Loucy (cell line): ENCODE data around the gene DUSP14.

Experiments
- H2AFZ ChIP-seq: fragments of 200-600 bp; sonication (generic); 2 replicates; pipeline ENCODE4 v1.6.0; 2016; ENCODE audit warnings: antibody characterized with exemption, mild to moderate bottlenecking, low read length, moderate library complexity
- H3F3A ChIP-seq: fragments of 200-600 bp; 2 replicates; pipeline ENCODE4 v1.6.0; 2016; ENCODE audit warnings: antibody characterized with exemption, low read depth, mild to moderate bottlenecking
- H3K27me3 ChIP-seq: fragments of 200-600 bp; sonication (generic); 2 replicates; pipeline ENCODE4 v1.6.1; 2014; ENCODE audit warnings: low read length, mild to moderate bottlenecking; ENCODE audit not compliant: insufficient read depth, poor library complexity, severe bottlenecking
- H3K36me3 ChIP-seq: fragments of 200-600 bp; sonication (generic); 2 replicates; pipeline ENCODE4 v1.6.1; 2016; ENCODE audit warnings: low read length; ENCODE audit not compliant: insufficient read depth
- H3K4me1 ChIP-seq: fragments of 200-600 bp; sonication (generic); 2 replicates; pipeline ENCODE4 v1.5.1; 2014; ENCODE audit warnings: low read length, mild to moderate bottlenecking; ENCODE audit not compliant: insufficient read depth, poor library complexity, severe bottlenecking
- H3K4me2 ChIP-seq: fragments of 200-600 bp; sonication (generic); 2 replicates; pipeline ENCODE4 v1.6.0; 2014; ENCODE audit warnings: antibody characterized with exemption, low read length, low read depth, mild to moderate bottlenecking; ENCODE audit not compliant: poor library complexity, severe bottlenecking
- H3K4me3 ChIP-seq: fragments of 200-600 bp; sonication (generic); 2 replicates; pipeline ENCODE4 v1.5.1; 2014; ENCODE audit warnings: low read length, mild to moderate bottlenecking, mixed read lengths; ENCODE audit not compliant: poor library complexity, severe bottlenecking
- H3K79me2 ChIP-seq: fragments of 200-600 bp; sonication (generic); 2 replicates; pipeline ENCODE4 v1.6.1; 2014; ENCODE audit warnings: low read length; ENCODE audit not compliant: insufficient read depth
- H3K9ac ChIP-seq: fragments of 200-600 bp; sonication (generic); 2 replicates; pipeline ENCODE4 v1.6.0; 2014; ENCODE audit warnings: mild to moderate bottlenecking, low read depth, low read length, moderate library complexity; ENCODE audit not compliant: poor library complexity, severe bottlenecking
- H3K9me2 ChIP-seq: fragments of 200-600 bp; sonication (generic); replicated peaks from 2 replicates; pipeline ENCODE4 v1.6.1; 2016; ENCODE audit warnings: low read depth, low read length, mixed read lengths
- H3K9me3 ChIP-seq: fragments of 200-600 bp; sonication (generic); 2 replicates; pipeline ENCODE4 v1.6.1; 2014; ENCODE audit warnings: mild to moderate bottlenecking, antibody characterized with exemption, low read length, low read depth; ENCODE audit not compliant: insufficient read depth
- H4K20me1 ChIP-seq: fragments of 200-600 bp; sonication (generic); 2 replicates; pipeline ENCODE4 v1.6.0; 2014; ENCODE audit warnings: antibody characterized with exemption, low read length, mild to moderate bottlenecking; ENCODE audit not compliant: insufficient read depth, poor library complexity, severe bottlenecking
- CTCF ChIP-seq: fragments of 200-600 bp; sonication (generic); conservative IDR thresholded peaks from 2 replicates; pipeline ENCODE4 v1.5.1; 2014; ENCODE audit warnings: mild to moderate bottlenecking, antibody characterized with exemption, low read length
- EZH2phosphoT487 ChIP-seq: fragments of 200-600 bp; IDR thresholded peaks from 2 replicates; pipeline ENCODE4 v1.6.1; 2018; ENCODE audit warnings: antibody characterized with exemption, mild to moderate bottlenecking, moderate library complexity, borderline replicate concordance

The DUSP14 gene

GRCh38 chr17:37518826-37519225 is 29.1 kb downstream of the DUSP14 start:
- Histone ChIP-seq H3K9ac (peak overlapping the region; percentile 39), H3F3A (peaks cover 11% of the 10 kb centered on the region), H3K36me3 (peaks cover 62% of the 10 kb centered on the region), H2AFZ (no peak overlapping the region), H3K9me3 (no peaks in the 10 kb centered on the region), H3K27me3 (no peaks in the 10 kb centered on the region), H3K9me2 (no peaks in the 10 kb centered on the region), H3K79me2 (no peaks in the 10 kb centered on the region), H3K4me2 (peak overlapping the region; percentile 67), H3K4me3 (peak overlapping the region; percentile 38), H3K4me1 (peaks cover 28% of the 10 kb centered on the region), H4K20me1 (peaks cover 4% of the 10 kb centered on the region)
- TF ChIP-seq CTCF (peak; percentile 30; the same call in 1 of the 2 replicates), EZH2phosphoT487 (no peak)

GRCh38 chr17:37519251-37519985 is 29.7 kb downstream of the DUSP14 start:
- Histone ChIP-seq H3K9me3 (no peaks in the 10 kb centered on the region), H3K4me3 (peak overlapping the region; percentile 38), H2AFZ (no peak overlapping the region), H4K20me1 (peaks cover 4% of the 10 kb centered on the region), H3K27me3 (no peaks in the 10 kb centered on the region), H3K4me1 (peaks cover 28% of the 10 kb centered on the region), H3F3A (peaks cover 11% of the 10 kb centered on the region), H3K36me3 (peaks cover 64% of the 10 kb centered on the region), H3K9ac (peak overlapping the region; percentile 39), H3K79me2 (no peaks in the 10 kb centered on the region), H3K9me2 (no peaks in the 10 kb centered on the region), H3K4me2 (peak overlapping the region; percentile 67)
- no peak for TF ChIP-seq EZH2phosphoT487
- TF ChIP-seq CTCF: no peak

GRCh38 chr17:37520174-37520573 is 30.5 kb downstream of the DUSP14 start:
- H3K4me3 ChIP-seq: peak overlapping the region; percentile 38
- no peaks in the 10 kb centered on the region for H3K27me3 ChIP-seq
- H3K79me2 ChIP-seq: no peaks in the 10 kb centered on the region
- peaks cover 59% of the 10 kb centered on the region for H3K36me3 ChIP-seq
- peak overlapping the region; percentile 67 for H3K4me2 ChIP-seq
- H3K9me3 ChIP-seq: no peaks in the 10 kb centered on the region
- H3K4me1 ChIP-seq: peaks cover 28% of the 10 kb centered on the region
- no peak overlapping the region for H3K9ac ChIP-seq
- TF ChIP-seq CTCF (no peak), EZH2phosphoT487 (no peak)
- H3F3A ChIP-seq: peaks cover 11% of the 10 kb centered on the region
- H2AFZ ChIP-seq: no peak overlapping the region
- H3K9me2 ChIP-seq: no peaks in the 10 kb centered on the region
- H4K20me1 ChIP-seq: peaks cover 4% of the 10 kb centered on the region
